Adrenal gland (tissue), 5 donors: Measurements from ENCODE around the gene MYD88.

Source experiments
- CTCF ChIP-seq, 6 experiments: fragments of 450-650 bp in 4 of 6; fragments of 200-600 bp in 2 of 6; sonication (generic) in 1 of 6; IDR thresholded peaks; 1 replicate in 5 of 6; 2 replicates in 1 of 6; pipeline versions ENCODE4 v1.5.1 to v1.8.0; 2016 to 2021; ENCODE audit warnings: antibody characterized with exemption in 6 of 6, mild to moderate bottlenecking in 2 of 6, moderate library complexity in 1 of 6
- POLR2A ChIP-seq, 2 donors: fragments of 450-650 bp; IDR thresholded peaks; one replicate each; pipeline ENCODE4 v1.6.1; 2017; ENCODE audit warnings: antibody characterized with exemption in 2 of 2, mild to moderate bottlenecking in 2 of 2, moderate library complexity in 1 of 2
- donor health status: DM: no; HTN: no; CAD: no.

- TF ChIP-seq CTCF (IDR thresholded peaks at IDR 0.05) (no peak), POLR2A (IDR thresholded peaks at IDR 0.05) (no peak)
Measured at GRCh38 chr3:38143511-38143910, 5.0 kb downstream of the MYD88 start.
